Measurements from ENCODE around the gene HPS1.

The HPS1 gene

GRCh38 chr10:98450618-98451017, 3.9 kb upstream of the HPS1 start:
- H3K36me3 ChIP-seq (ENCODE audit: low read length), result no peaks in the 10 kb centered on the region
- peaks cover 15% of the 10 kb centered on the region; the same call in 1 of the 2 replicates for H3K79me2 ChIP-seq (ENCODE audit: insufficient read depth, low read length)
- no peaks in the 10 kb centered on the region for H4K20me1 ChIP-seq (ENCODE audit: low read depth, low read length)
- H3K4me2 ChIP-seq (ENCODE audit: low read depth, low read length, poor library complexity, severe bottlenecking), result no peak overlapping the region
- H3K9ac ChIP-seq (ENCODE audit: low read length), result no peak overlapping the region
- no peak overlapping the region for H3K4me3 ChIP-seq (ENCODE audit: insufficient read depth, low read length, poor library complexity, severe bottlenecking)
- H3F3A ChIP-seq (ENCODE audit: insufficient read depth), result no peaks in the 10 kb centered on the region
- no peaks in the 10 kb centered on the region for H3K9me2 ChIP-seq (replicated peaks; ENCODE audit: insufficient read depth, low read length)
- no peak overlapping the region for H2AFZ ChIP-seq (ENCODE audit: low read depth, low read length, severe bottlenecking)
- H3K27ac ChIP-seq (ENCODE audit: low read depth, low read length), result no peak overlapping the region
- TF ChIP-seq, protein P1, sequence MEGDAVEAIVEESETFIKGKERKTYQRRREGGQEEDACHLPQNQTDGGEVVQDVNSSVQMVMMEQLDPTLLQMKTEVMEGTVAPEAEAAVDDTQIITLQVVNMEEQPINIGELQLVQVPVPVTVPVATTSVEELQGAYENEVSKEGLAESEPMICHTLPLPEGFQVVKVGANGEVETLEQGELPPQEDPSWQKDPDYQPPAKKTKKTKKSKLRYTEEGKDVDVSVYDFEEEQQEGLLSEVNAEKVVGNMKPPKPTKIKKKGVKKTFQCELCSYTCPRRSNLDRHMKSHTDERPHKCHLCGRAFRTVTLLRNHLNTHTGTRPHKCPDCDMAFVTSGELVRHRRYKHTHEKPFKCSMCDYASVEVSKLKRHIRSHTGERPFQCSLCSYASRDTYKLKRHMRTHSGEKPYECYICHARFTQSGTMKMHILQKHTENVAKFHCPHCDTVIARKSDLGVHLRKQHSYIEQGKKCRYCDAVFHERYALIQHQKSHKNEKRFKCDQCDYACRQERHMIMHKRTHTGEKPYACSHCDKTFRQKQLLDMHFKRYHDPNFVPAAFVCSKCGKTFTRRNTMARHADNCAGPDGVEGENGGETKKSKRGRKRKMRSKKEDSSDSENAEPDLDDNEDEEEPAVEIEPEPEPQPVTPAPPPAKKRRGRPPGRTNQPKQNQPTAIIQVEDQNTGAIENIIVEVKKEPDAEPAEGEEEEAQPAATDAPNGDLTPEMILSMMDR (IDR thresholded peaks at IDR 0.05; ENCODE audit: insufficient read depth, low read length, poor library complexity, severe bottlenecking), result no peak
- no peak for TF ChIP-seq EZH2phosphoT487 (conservative IDR thresholded peaks at IDR 0.05; ENCODE audit: low read length)
- H3K9me3 ChIP-seq (ENCODE audit: insufficient read depth, low read length), result no peaks in the 10 kb centered on the region
- no peaks in the 10 kb centered on the region for H3K27me3 ChIP-seq (ENCODE audit: low read length)

- H3K27me3 ChIP-seq (ENCODE audit: low read length), result no peaks in the 10 kb centered on the region
- H3K4me3 ChIP-seq (ENCODE audit: insufficient read depth, low read length, poor library complexity, severe bottlenecking), result no peak overlapping the region
- no peaks in the 10 kb centered on the region for H3K9me2 ChIP-seq (replicated peaks; ENCODE audit: insufficient read depth, low read length)
- peaks cover 21% of the 10 kb centered on the region; the same call in 1 of the 2 replicates for H3K79me2 ChIP-seq (ENCODE audit: insufficient read depth, low read length)
- H3K9me3 ChIP-seq (ENCODE audit: insufficient read depth, low read length), result no peaks in the 10 kb centered on the region
- H3K27ac ChIP-seq (ENCODE audit: low read depth, low read length), result no peak overlapping the region
- H2AFZ ChIP-seq (ENCODE audit: low read depth, low read length, severe bottlenecking), result no peak overlapping the region
- TF ChIP-seq EZH2phosphoT487 (conservative IDR thresholded peaks at IDR 0.05; ENCODE audit: low read length), result no peak
- TF ChIP-seq, protein P1 (IDR thresholded peaks at IDR 0.05; ENCODE audit: insufficient read depth, low read length, poor library complexity, severe bottlenecking), result no peak
- no peak overlapping the region for H3K9ac ChIP-seq (ENCODE audit: low read length)
- H3F3A ChIP-seq (ENCODE audit: insufficient read depth), result no peaks in the 10 kb centered on the region
- H4K20me1 ChIP-seq (ENCODE audit: low read depth, low read length), result no peaks in the 10 kb centered on the region
- H3K36me3 ChIP-seq (ENCODE audit: low read length), result no peaks in the 10 kb centered on the region
- no peak overlapping the region for H3K4me2 ChIP-seq (ENCODE audit: low read depth, low read length, poor library complexity, severe bottlenecking)
Measured at GRCh38 chr10:98449287-98449686, 2.6 kb upstream of the HPS1 start.

GRCh38 chr10:98446151-98446660, 529 bp downstream of the HPS1 start:
- TF ChIP-seq EZH2phosphoT487 (conservative IDR thresholded peaks at IDR 0.05; ENCODE audit: low read length), result no peak
- TF ChIP-seq, protein P1 (IDR thresholded peaks at IDR 0.05; ENCODE audit: insufficient read depth, low read length, poor library complexity, severe bottlenecking), result no peak
- no peaks in the 10 kb centered on the region for H3K9me3 ChIP-seq (ENCODE audit: insufficient read depth, low read length)
- H3F3A ChIP-seq (ENCODE audit: insufficient read depth), result no peaks in the 10 kb centered on the region
- H2AFZ ChIP-seq (ENCODE audit: low read depth, low read length, severe bottlenecking), result peak overlapping the region; percentile 86
- H3K4me3 ChIP-seq (ENCODE audit: insufficient read depth, low read length, poor library complexity, severe bottlenecking), result peak overlapping the region; percentile 88
- H3K4me2 ChIP-seq (ENCODE audit: low read depth, low read length, poor library complexity, severe bottlenecking), result peak overlapping the region; percentile 61
- peaks cover 21% of the 10 kb centered on the region; the same call in 1 of the 2 replicates for H3K79me2 ChIP-seq (ENCODE audit: insufficient read depth, low read length)
- H3K36me3 ChIP-seq (ENCODE audit: low read length), result peaks cover 8% of the 10 kb centered on the region; the same call in 1 of the 2 replicates
- no peaks in the 10 kb centered on the region for H3K9me2 ChIP-seq (replicated peaks; ENCODE audit: insufficient read depth, low read length)
- peak overlapping the region; percentile 74 for H3K27ac ChIP-seq (ENCODE audit: low read depth, low read length)
- H3K27me3 ChIP-seq (ENCODE audit: low read length), result no peaks in the 10 kb centered on the region
- H4K20me1 ChIP-seq (ENCODE audit: low read depth, low read length), result no peaks in the 10 kb centered on the region
- peak overlapping the region; percentile 89 for H3K9ac ChIP-seq (ENCODE audit: low read length)

Measured in SU-DHL-6 (cell line).